GM12892 (cell line): ENCODE results near the gene CACNA1C.

Source experiments
- POLR2A ChIP-seq: IDR thresholded peaks from 2 replicates; pipeline ENCODE4 v1.6.1; 2011; ENCODE audit warnings: low read depth, low read length, control low read depth
- POLR2AphosphoS5 ChIP-seq: IDR thresholded peaks from 2 replicates; pipeline ENCODE4 v1.6.1; 2011; ENCODE audit warnings: low read depth, low read length, control low read depth
- TAF1 ChIP-seq: IDR thresholded peaks from 2 replicates; pipeline ENCODE4 v1.6.1; 2011; ENCODE audit warnings: low read depth, mild to moderate bottlenecking, control low read depth, low read length, borderline replicate concordance

- TF ChIP-seq POLR2A (no peak), POLR2AphosphoS5 (no peak), TAF1 (no peak)
Measured at GRCh38 chr12:2686280-2686646, 633.5 kb downstream of the CACNA1C start.
